ENCODE data around the gene RAI14.

Gene RAI14

GRCh38 chr5:34656001-34656699, at the start of gene RAI14:
Gene RAI14 (plus strand): TSS chr5:34656328. CDS start chr5:34686920, 30,592 bp downstream.
- DNase-seq (ENCODE audit: low spot score), result peak; percentile 57

DNA sequence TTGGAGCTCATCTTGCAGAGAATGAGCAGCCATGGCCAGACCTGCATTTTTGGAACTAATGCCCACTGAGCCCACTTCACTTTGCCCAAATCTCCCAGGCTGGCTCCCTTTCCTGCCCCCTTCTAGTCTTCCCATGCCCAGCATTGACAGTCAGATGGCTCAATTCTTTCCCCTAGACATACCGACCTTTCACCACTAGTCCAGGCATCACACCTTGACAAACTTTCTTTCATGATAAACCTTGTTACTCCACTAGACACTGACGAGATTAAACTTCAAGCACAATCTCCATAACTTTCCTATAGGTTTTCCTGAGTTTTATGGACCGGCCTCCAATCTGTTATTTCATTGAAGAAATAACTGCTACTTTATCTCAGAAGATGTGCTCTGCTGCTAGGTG, 47.8 kb upstream of the RAI14 start:
- no peak for DNase-seq (ENCODE audit: low spot score)

DNA sequence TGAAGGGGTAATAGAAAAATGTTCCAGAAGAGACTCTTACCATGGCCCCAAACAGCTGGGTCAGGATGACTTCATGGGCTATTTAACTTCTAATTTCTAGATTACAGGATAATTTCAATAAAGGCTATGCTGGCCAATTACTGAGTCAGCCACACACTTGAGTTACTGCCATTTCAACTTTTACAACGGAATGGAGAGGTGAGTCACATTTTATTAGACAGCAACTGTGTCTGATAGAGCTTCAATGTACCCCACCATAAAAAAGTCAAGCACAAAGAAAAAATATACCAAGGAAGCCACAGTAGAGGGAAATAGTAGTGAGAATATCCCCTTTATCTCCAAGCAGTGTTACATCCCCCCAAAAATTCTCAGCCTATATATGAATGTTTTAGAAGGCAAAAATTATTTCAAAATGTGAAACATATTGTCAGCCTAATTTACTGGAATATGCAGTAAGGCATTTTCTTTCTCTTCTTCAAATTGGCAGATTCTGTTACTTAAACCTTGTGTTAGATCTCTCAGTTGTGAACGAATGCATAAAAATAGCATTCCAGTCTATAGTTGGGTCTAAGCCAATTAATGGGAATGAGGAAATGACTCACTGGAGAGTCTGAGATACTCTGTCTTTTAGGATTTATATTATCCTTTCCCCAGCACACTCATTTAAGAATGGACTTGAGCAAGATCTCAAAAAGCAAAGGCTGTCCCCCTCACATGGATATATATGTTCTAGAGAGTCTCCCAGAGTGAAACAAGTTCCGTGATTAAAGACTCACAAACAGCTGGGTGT, 47.1 kb upstream of the RAI14 start:
- DNase-seq (ENCODE audit: low spot score), result peak; percentile 24

GRCh38 chr5:34609951-34610441, 46.1 kb upstream of the RAI14 start:
- DNase-seq (ENCODE audit: low spot score), result peak; percentile 74

- no peak for DNase-seq (ENCODE audit: low spot score)
Measured at GRCh38 chr5:34610546-34610945, 45.6 kb upstream of the RAI14 start.

- DNase-seq (ENCODE audit: low spot score), result no peak
Measured at GRCh38 chr5:34611464-34612415, 44.4 kb upstream of the RAI14 start.

- DNase-seq (ENCODE audit: low spot score), result no peak
Measured at GRCh38 chr5:34616651-34617050, 39.5 kb upstream of the RAI14 start.

GRCh38 chr5:34618371-34619065, 37.6 kb upstream of the RAI14 start:
- DNase-seq (ENCODE audit: low spot score), result no peak

GRCh38 chr5:34620185-34620584, 35.9 kb upstream of the RAI14 start:
- peak; percentile 56 for DNase-seq (ENCODE audit: low spot score)

GRCh38 chr5:34621277-34622097, 34.6 kb upstream of the RAI14 start:
- DNase-seq (ENCODE audit: low spot score), result no peak

GRCh38 chr5:34622098-34622400, 34.1 kb upstream of the RAI14 start:
- DNase-seq (ENCODE audit: low spot score), result no peak

DNA sequence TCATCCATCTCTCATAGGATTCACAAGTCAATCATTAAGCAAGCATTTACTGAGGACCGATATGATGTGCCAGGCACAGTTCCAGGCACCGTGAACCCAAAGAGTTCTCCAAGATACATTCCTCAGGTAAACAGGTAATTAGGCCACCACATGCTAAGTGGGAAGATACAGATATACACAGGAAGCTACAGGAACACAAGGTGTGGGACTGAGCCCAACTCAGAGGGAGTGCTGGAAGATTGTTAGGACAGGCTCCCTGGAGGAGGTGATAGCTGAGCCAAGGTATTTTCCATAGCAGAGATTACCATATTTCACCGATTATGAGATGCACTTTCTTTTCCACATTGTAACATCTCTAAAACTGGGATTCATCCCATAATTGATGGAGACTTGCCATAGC, 31.4 kb upstream of the RAI14 start:
- DNase-seq (ENCODE audit: low spot score), result peak; percentile 95

DNA sequence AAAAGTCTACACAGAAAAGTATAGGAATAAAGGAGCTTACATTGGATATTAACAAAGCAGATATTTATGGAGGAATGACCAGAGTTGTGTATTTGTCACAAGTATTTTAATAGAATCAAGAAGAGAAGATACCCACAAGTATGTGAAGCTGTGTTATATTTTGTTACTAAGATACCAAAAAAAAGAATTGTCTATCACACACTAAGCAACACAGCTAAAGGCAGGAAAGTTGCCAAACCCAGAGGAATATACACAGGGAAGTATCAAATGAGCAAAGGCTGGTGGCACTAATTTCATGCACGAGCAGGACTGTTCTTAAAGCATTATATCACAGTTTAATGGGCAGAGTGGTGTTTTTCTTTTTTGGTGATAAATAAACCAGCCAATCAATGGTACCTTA, 30.9 kb upstream of the RAI14 start:
- DNase-seq (ENCODE audit: low spot score), result peak; percentile 24

DNA sequence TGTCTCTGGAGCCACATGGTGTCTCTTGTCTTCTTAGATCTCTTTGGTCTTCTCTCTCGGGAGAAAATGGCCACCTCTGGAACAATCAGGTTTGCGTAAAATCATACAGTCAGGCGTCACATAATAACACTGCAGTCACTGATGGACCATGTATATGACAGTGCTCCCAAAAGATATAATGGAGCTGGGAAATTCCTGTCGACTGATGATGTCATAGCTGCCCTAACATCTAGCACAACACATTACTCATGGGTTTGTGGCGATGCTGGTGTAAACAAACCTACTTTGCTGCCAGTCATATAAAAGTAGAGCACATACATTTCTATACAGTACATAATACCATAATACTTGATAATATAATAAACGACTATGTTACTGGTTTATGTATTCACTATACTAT, 30.1 kb upstream of the RAI14 start:
- no peak for DNase-seq (ENCODE audit: low spot score)

GRCh38 chr5:34626751-34627150, 29.4 kb upstream of the RAI14 start:
- DNase-seq (ENCODE audit: low spot score), result no peak

DNA sequence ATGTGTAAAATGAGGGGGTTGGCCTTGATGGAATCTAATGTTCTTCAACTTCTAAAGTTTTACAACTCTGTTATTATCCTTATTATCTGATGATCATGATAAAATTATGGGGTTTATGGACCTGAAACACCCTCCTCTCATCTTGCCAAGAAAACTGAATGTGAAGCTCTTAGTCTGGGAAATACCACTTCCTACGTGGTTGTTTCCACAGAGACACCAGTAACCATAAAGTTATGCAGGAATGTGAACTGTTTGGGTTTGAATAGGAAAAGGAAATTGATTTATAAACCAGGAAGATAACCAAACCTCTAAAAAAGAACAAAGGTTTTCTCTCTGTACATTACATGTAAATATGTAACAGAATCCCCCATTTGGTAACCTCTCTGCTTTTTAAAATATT, 28.3 kb upstream of the RAI14 start:
- DNase-seq (ENCODE audit: low spot score), result no peak

GRCh38 chr5:34628373-34628772, 27.8 kb upstream of the RAI14 start:
- DNase-seq (ENCODE audit: low spot score), result no peak

DNA sequence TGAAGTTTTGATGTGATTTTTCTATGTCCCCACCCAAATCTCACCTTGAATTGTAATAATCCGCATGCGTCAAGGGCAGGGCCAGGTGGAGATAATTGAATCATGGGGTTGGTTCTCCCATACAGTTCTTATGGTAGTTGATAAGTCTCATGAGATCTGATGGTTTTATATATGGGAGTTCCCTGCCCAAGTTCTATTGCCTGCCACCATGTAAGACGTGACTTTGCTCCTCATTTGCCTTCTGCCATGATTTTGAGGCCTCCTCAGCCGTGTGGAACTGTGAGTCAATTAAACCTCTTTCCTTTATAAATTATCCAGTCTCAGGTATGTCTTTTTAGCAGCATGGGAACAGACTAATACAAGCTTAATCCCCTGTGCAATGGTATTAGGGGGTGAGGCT, 25.5 kb upstream of the RAI14 start:
- DNase-seq (ENCODE audit: low spot score), result no peak

DNA sequence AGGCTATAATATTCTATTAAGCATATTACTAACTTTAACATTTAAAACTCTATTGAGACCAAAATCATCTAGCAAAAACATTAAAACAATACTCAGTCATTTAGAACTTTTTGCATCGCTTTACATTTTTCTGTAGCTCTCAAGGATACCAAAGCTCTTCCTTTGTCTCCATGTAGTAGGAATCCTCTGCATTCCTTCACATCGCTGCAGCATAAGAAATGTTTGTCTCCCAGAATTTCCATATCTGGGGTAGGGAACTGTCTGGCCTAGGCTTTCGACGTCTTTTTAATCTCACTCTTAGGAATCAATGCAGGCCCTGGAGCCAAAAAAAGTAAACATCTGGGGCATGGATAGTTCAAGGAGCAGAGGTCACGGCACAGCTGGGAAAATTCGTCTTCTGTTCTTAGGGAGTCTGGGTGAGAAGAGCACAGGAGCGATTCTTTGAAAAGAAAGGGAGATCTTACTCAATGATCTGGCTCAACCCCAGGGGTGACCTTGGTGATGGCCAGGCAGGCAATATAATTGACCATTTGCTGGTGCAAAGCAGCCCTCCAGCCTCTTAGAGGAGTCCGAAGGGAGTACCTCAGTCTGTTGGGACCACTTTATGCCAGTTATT, 23.2 kb upstream of the RAI14 start:
- DNase-seq (ENCODE audit: low spot score), result no peak

- no peak for DNase-seq (ENCODE audit: low spot score)
Measured at GRCh38 chr5:34639852-34640626, 16.1 kb upstream of the RAI14 start.

Data from cerebellar cortex (tissue), 1 donor.